ENCODE measurements around the gene PMAIP1.

The PMAIP1 gene

GRCh38 chr18:59912007-59912550, 12.3 kb downstream of the PMAIP1 start:
- H3K4me3 ChIP-seq (ENCODE audit: insufficient read depth, low read depth, low read length, poor library complexity, severe bottlenecking), result no peak overlapping the region
- no peaks in the 10 kb centered on the region for H3K4me1 ChIP-seq (ENCODE audit: control insufficient read depth, insufficient read depth, low read length, poor library complexity, severe bottlenecking)
- H3K27me3 ChIP-seq (replicated peaks; ENCODE audit: control insufficient read depth, insufficient read depth, low read length, poor library complexity, severe bottlenecking), result no peaks in the 10 kb centered on the region
- DNase-seq, result no peak
- H3K36me3 ChIP-seq (ENCODE audit: control insufficient read depth, insufficient read depth, low read length), result no peaks in the 10 kb centered on the region
- H3K27ac ChIP-seq (ENCODE audit: insufficient read depth, low read length, poor library complexity, severe bottlenecking), result no peak overlapping the region
- H3K9me3 ChIP-seq (ENCODE audit: control insufficient read depth, low read length), result no peaks in the 10 kb centered on the region

GRCh38 chr18:59915606-59916005, 15.8 kb downstream of the PMAIP1 start:
- no peak overlapping the region for H3K4me3 ChIP-seq (ENCODE audit: insufficient read depth, low read depth, low read length, poor library complexity, severe bottlenecking)
- no peaks in the 10 kb centered on the region for H3K9me3 ChIP-seq (ENCODE audit: control insufficient read depth, low read length)
- no peak overlapping the region for H3K27ac ChIP-seq (ENCODE audit: insufficient read depth, low read length, poor library complexity, severe bottlenecking)
- DNase-seq, result no peak
- no peaks in the 10 kb centered on the region for H3K27me3 ChIP-seq (replicated peaks; ENCODE audit: control insufficient read depth, insufficient read depth, low read length, poor library complexity, severe bottlenecking)
- no peaks in the 10 kb centered on the region for H3K36me3 ChIP-seq (ENCODE audit: control insufficient read depth, insufficient read depth, low read length)
- H3K4me1 ChIP-seq (ENCODE audit: control insufficient read depth, insufficient read depth, low read length, poor library complexity, severe bottlenecking), result no peaks in the 10 kb centered on the region

- H3K36me3 ChIP-seq (ENCODE audit: control insufficient read depth, insufficient read depth, low read length), result no peaks in the 10 kb centered on the region
- no peaks in the 10 kb centered on the region for H3K27me3 ChIP-seq (replicated peaks; ENCODE audit: control insufficient read depth, insufficient read depth, low read length, poor library complexity, severe bottlenecking)
- H3K27ac ChIP-seq (ENCODE audit: insufficient read depth, low read length, poor library complexity, severe bottlenecking), result no peak overlapping the region
- no peaks in the 10 kb centered on the region for H3K9me3 ChIP-seq (ENCODE audit: control insufficient read depth, low read length)
- no peak overlapping the region for H3K4me3 ChIP-seq (ENCODE audit: insufficient read depth, low read depth, low read length, poor library complexity, severe bottlenecking)
- DNase-seq, result no peak
- no peaks in the 10 kb centered on the region for H3K4me1 ChIP-seq (ENCODE audit: control insufficient read depth, insufficient read depth, low read length, poor library complexity, severe bottlenecking)
These were observed 16.9 kb downstream of the PMAIP1 start for GRCh38 chr18:59916746-59917145.

GRCh38 chr18:59917422-59917821, 17.6 kb downstream of the PMAIP1 start:
- Histone ChIP-seq H3K27me3 (replicated peaks; ENCODE audit: control insufficient read depth, insufficient read depth, low read length, poor library complexity, severe bottlenecking) (no peaks in the 10 kb centered on the region), H3K36me3 (ENCODE audit: control insufficient read depth, insufficient read depth, low read length) (no peaks in the 10 kb centered on the region), H3K4me1 (ENCODE audit: control insufficient read depth, insufficient read depth, low read length, poor library complexity, severe bottlenecking) (no peaks in the 10 kb centered on the region), H3K4me3 (ENCODE audit: insufficient read depth, low read depth, low read length, poor library complexity, severe bottlenecking) (no peak overlapping the region), H3K9me3 (ENCODE audit: control insufficient read depth, low read length) (no peaks in the 10 kb centered on the region), H3K27ac (ENCODE audit: insufficient read depth, low read length, poor library complexity, severe bottlenecking) (no peak overlapping the region)
- DNase-seq, result no peak

GRCh38 chr18:59918320-59918755, 18.5 kb downstream of the PMAIP1 start:
- H3K4me1 ChIP-seq (ENCODE audit: control insufficient read depth, insufficient read depth, low read length, poor library complexity, severe bottlenecking), result no peaks in the 10 kb centered on the region
- DNase-seq, result no peak
- no peak overlapping the region for H3K27ac ChIP-seq (ENCODE audit: insufficient read depth, low read length, poor library complexity, severe bottlenecking)
- no peaks in the 10 kb centered on the region for H3K36me3 ChIP-seq (ENCODE audit: control insufficient read depth, insufficient read depth, low read length)
- no peaks in the 10 kb centered on the region for H3K9me3 ChIP-seq (ENCODE audit: control insufficient read depth, low read length)
- H3K4me3 ChIP-seq (ENCODE audit: insufficient read depth, low read depth, low read length, poor library complexity, severe bottlenecking), result no peak overlapping the region
- no peaks in the 10 kb centered on the region for H3K27me3 ChIP-seq (replicated peaks; ENCODE audit: control insufficient read depth, insufficient read depth, low read length, poor library complexity, severe bottlenecking)

- Histone ChIP-seq H3K36me3 (ENCODE audit: control insufficient read depth, insufficient read depth, low read length) (no peaks in the 10 kb centered on the region), H3K9me3 (ENCODE audit: control insufficient read depth, low read length) (no peaks in the 10 kb centered on the region), H3K4me1 (ENCODE audit: control insufficient read depth, insufficient read depth, low read length, poor library complexity, severe bottlenecking) (no peaks in the 10 kb centered on the region), H3K4me3 (ENCODE audit: insufficient read depth, low read depth, low read length, poor library complexity, severe bottlenecking) (no peak overlapping the region), H3K27me3 (replicated peaks; ENCODE audit: control insufficient read depth, insufficient read depth, low read length, poor library complexity, severe bottlenecking) (no peaks in the 10 kb centered on the region), H3K27ac (ENCODE audit: insufficient read depth, low read length, poor library complexity, severe bottlenecking) (no peak overlapping the region)
- no peak for DNase-seq
These were observed 19.2 kb downstream of the PMAIP1 start for GRCh38 chr18:59918997-59919396.

- Histone ChIP-seq H3K27me3 (replicated peaks; ENCODE audit: control insufficient read depth, insufficient read depth, low read length, poor library complexity, severe bottlenecking) (no peaks in the 10 kb centered on the region), H3K4me1 (ENCODE audit: control insufficient read depth, insufficient read depth, low read length, poor library complexity, severe bottlenecking) (no peaks in the 10 kb centered on the region), H3K4me3 (ENCODE audit: insufficient read depth, low read depth, low read length, poor library complexity, severe bottlenecking) (no peak overlapping the region), H3K36me3 (ENCODE audit: control insufficient read depth, insufficient read depth, low read length) (no peaks in the 10 kb centered on the region), H3K27ac (ENCODE audit: insufficient read depth, low read length, poor library complexity, severe bottlenecking) (no peak overlapping the region), H3K9me3 (ENCODE audit: control insufficient read depth, low read length) (no peaks in the 10 kb centered on the region)
- peak in 1 of 3 donors; percentile 11 for DNase-seq
These were observed 21.6 kb downstream of the PMAIP1 start for GRCh38 chr18:59921384-59921891.

- H3K4me1 ChIP-seq (ENCODE audit: control insufficient read depth, insufficient read depth, low read length, poor library complexity, severe bottlenecking), result no peaks in the 10 kb centered on the region
- no peaks in the 10 kb centered on the region for H3K9me3 ChIP-seq (ENCODE audit: control insufficient read depth, low read length)
- H3K27me3 ChIP-seq (replicated peaks; ENCODE audit: control insufficient read depth, insufficient read depth, low read length, poor library complexity, severe bottlenecking), result no peaks in the 10 kb centered on the region
- no peak overlapping the region for H3K27ac ChIP-seq (ENCODE audit: insufficient read depth, low read length, poor library complexity, severe bottlenecking)
- DNase-seq, result no peak
- H3K4me3 ChIP-seq (ENCODE audit: insufficient read depth, low read depth, low read length, poor library complexity, severe bottlenecking), result no peak overlapping the region
- no peaks in the 10 kb centered on the region for H3K36me3 ChIP-seq (ENCODE audit: control insufficient read depth, insufficient read depth, low read length)
These were observed 23.9 kb downstream of the PMAIP1 start for GRCh38 chr18:59923539-59924196.

GRCh38 chr18:59926131-59926530, 26.3 kb downstream of the PMAIP1 start:
- no peak for DNase-seq
- Histone ChIP-seq H3K27me3 (replicated peaks; ENCODE audit: control insufficient read depth, insufficient read depth, low read length, poor library complexity, severe bottlenecking) (no peaks in the 10 kb centered on the region), H3K4me3 (ENCODE audit: insufficient read depth, low read depth, low read length, poor library complexity, severe bottlenecking) (no peak overlapping the region), H3K36me3 (ENCODE audit: control insufficient read depth, insufficient read depth, low read length) (no peaks in the 10 kb centered on the region), H3K27ac (ENCODE audit: insufficient read depth, low read length, poor library complexity, severe bottlenecking) (no peak overlapping the region), H3K9me3 (ENCODE audit: control insufficient read depth, low read length) (no peaks in the 10 kb centered on the region), H3K4me1 (ENCODE audit: control insufficient read depth, insufficient read depth, low read length, poor library complexity, severe bottlenecking) (no peaks in the 10 kb centered on the region)

- Histone ChIP-seq H3K27ac (ENCODE audit: insufficient read depth, low read length, poor library complexity, severe bottlenecking) (no peak overlapping the region), H3K4me1 (ENCODE audit: control insufficient read depth, insufficient read depth, low read length, poor library complexity, severe bottlenecking) (no peaks in the 10 kb centered on the region), H3K27me3 (replicated peaks; ENCODE audit: control insufficient read depth, insufficient read depth, low read length, poor library complexity, severe bottlenecking) (no peaks in the 10 kb centered on the region)
These were observed 27.5 kb downstream of the PMAIP1 start for GRCh38 chr18:59927246-59927825.

More at GRCh38 chr18:59927246-59927825, 27.5 kb downstream of the PMAIP1 start:
- Histone ChIP-seq H3K4me3 (ENCODE audit: insufficient read depth, low read depth, low read length, poor library complexity, severe bottlenecking) (no peak overlapping the region), H3K9me3 (ENCODE audit: control insufficient read depth, low read length) (no peaks in the 10 kb centered on the region), H3K36me3 (ENCODE audit: control insufficient read depth, insufficient read depth, low read length) (no peaks in the 10 kb centered on the region)
- no peak for DNase-seq
